HG03139 (cell line): ENCODE measurements around the gene ERICH2.
"Not testable (repeated sequence)": the region's sequence is repeated elsewhere in the genome, so short reads cannot be mapped to it uniquely, and the experiment has no call there.

Source experiments
- ATAC-seq: cut with Tn5 transposase; IDR thresholded peaks from one replicate; pipeline ENCODE4 v1.9.1; 2021; ENCODE audit not compliant: unreplicated experiment

The ERICH2 gene

DNA sequence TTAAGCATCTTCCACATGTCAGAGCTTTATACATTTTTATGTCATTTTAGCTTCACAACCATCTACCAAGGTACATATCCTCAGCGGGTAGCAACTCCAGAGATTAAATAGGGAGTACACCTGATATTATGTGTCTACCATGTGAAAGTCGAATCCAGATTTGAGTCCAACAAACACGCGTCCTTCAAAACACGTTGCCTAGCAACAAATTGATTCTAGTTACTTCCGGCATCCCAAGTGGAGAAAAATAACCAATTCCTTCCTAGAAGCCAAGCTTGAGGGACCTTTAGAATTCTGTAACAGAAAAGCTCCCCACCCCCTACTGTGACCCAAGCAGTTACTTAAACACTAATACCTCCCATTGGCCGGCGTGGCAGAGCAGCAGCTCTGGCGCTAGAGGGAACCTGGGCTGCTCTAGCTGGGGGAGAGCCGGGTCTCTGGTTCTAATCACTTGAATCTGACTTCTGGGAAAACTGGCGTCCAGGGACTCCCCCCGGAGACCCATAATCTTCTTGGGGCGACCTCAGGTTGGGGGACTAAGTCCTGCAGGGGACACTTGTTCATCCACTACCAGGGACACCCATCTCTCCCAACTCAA, at the start of gene ERICH2:
TSS of gene ERICH2 (plus strand) at position 371 of the 598 bp plus-strand sequence. CDS start 304 bp downstream, outside the sequence.
- peak; percentile 32 for ATAC-seq

GRCh38 chr2:170721678-170722077, 48.5 kb upstream of the ERICH2 start:
- no peak for ATAC-seq

DNA sequence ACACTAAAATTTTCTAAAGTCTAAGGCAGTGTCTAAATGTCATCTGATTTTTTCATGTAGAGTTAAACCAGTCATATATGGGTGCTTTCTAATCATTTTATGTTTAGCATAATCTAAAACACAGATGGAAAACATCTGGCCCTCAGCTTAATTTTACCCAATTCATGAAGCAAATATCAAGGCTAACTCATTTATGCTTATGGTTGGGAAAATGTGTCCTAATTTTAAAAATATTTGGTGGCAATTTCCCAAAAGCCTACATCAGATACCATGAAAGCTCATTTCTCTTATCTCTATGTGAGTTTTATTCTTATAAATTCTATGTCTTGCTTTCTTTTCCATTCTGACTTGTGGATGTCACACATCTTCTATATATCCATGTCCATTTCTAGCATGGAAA, 47.9 kb upstream of the ERICH2 start:
- ATAC-seq: no peak

GRCh38 chr2:170723446-170723958, 46.7 kb upstream of the ERICH2 start:
- no peak for ATAC-seq

GRCh38 chr2:170733798-170734600, 36.2 kb upstream of the ERICH2 start:
- no peak for ATAC-seq

GRCh38 chr2:170734601-170735000, 35.6 kb upstream of the ERICH2 start:
- ATAC-seq: not testable (repeated sequence)

GRCh38 chr2:170736628-170737027, 33.5 kb upstream of the ERICH2 start:
- ATAC-seq: no peak

DNA sequence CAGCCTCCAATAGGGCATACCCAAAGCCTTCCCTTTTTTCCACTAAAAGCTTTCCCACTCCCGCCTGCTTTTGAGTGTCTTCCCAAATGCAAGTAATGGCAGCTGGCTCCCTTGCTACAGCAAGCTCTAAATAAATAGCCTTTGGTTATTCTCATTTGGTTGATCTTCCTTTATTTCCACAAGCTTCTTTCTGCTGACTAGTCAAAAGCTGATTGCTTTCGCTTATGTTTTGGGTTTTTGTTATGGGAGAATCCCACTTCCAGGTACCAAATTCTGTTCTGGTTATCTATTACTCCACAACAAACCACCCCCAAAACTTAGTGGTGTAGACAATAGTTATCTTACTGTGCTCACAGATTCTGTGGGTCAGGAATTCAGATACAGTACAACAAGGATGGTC, 32.8 kb upstream of the ERICH2 start:
- no peak for ATAC-seq

DNA sequence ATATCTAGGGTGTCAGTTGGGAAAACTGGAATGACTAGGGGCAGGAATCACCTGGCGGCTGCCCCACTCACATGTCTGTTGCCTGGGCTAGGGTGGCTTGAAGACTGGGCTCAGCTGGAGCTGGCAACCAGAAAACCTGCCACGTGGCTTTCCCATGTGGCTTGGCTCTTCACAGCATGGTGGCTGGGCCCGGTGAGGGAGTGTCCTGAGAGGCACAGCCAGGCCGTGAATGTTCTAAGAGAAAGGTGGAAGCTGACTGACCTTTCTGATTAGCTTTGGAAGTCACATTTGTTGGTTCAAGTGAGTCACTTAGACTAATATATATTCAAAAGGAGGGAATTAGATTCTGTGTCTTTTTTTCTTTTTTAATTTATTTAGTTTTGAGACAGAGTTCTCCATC, 32.4 kb upstream of the ERICH2 start:
- ATAC-seq: no peak

- no peak for ATAC-seq
Observed at GRCh38 chr2:170739048-170739447, 31.1 kb upstream of the ERICH2 start.

- ATAC-seq: no peak
Observed at GRCh38 chr2:170739507-170740046, 30.6 kb upstream of the ERICH2 start.

DNA sequence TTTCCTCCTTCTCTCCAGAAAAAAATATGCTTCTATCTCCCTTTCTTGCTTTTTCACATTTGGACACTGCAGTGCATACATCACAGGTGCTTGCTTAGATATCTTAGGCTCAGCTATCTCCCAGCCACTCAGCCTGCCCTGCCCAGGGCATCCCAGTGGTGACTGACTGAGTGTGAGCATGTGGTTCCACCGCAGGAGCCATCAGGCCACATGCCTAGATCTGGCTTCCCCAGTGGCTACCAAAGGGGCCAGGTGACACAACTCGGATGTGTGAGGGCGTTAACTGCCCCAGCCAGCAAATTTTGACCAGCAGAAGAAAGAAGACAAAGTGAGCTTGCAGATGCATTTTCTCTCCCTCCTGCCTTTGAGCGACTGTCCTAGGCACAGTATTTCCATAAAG, 29.5 kb upstream of the ERICH2 start:
- ATAC-seq: no peak

GRCh38 chr2:170742000-170742399, 28.2 kb upstream of the ERICH2 start:
- no peak for ATAC-seq

DNA sequence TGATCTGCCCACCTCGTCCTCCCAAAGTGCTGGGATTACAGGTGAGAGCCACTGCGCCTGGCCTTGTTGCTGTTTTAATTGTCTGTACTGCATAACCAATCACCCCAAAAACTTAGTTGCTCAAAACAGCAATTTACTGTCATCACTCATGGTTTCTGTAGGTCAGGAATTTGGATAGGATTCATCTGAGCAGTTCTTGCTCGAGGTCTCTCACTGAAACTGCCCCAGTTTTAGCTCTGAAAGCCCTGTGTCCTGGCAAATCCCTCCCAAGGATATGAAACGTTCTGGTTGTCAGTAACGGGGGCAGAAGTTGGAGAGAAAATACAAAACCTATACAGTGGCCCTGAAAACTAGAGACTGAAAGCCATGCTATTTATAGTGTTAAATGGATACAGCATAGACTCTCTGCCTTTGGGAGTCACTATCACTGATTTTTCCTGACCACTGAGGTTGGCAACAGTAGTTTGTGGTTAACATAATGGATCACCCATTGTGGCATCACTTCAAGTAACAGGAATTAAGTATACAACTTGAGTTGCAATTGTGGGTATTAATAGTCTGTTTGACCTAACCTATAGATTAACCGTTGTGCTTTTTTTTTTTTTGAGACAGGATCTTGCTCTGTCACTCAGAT, 27.2 kb upstream of the ERICH2 start:
- ATAC-seq: no peak

DNA sequence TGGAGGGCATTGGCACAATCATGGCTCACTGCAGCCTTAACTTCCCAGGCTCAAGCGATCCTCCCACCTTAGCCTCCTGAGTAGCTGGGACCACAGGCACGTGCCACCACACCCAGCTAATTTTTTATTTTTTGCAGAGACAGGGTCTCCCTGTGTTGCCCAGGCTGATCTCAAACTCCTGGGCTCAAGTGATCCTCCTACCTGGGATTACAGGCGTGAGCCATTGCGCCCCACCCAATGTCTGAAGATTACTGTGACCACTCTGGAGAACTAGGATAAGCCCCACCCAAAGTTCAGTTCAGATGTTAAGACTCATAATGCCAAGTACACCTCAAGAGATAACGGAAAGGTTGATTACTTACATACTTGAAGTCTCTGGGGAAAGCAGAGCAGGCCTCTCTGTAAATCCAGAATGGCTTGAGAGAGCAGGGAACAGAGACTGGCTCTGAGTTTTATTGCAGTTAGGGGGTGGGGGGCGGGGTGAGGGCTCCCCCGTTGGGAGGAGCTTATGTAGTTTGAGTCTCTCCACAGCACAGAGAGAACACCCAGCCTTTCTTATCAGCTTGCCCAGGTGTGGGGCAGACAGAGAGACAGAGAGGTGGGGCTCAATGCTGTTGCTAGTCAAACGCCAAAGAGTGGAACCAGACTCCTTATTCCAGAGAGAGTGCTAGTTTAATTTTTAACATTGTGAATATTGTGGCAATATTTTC, 26.5 kb upstream of the ERICH2 start:
- no peak for ATAC-seq

DNA sequence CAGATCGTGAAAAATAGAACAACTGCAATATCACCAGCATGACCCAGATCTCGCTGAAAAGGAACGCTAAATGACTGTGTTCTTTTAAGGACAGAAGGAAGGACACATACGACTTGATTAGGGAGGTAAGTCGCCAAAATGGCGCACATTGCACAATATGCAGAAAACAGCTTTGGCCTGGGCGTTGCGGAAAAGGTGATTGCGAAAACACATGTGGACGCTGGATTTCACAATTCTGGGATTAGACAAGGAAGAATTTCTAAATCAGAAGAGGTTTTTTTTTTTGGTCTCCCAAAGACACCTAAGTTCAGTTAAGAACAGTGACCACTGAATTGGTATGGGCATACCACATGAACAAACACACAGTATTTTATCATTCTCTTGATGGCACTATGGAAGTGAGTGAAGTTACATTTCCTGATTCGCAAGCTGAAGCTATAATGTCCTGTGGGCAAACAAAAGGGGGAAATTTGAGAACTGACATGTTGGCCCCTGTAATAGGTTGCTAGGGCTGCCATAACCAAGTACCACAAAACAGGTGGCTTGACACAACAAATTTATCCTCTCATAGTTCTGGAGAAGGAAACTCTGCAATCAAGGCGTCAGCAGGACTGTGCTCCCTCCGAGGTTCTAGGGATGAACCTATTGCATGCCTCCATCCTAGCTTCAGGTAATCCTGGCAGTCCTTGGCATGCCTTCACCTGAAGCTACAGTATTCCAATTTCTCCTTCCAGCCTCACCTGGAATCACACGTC, 25.8 kb upstream of the ERICH2 start:
- no peak for ATAC-seq

GRCh38 chr2:170745305-170745704, 24.9 kb upstream of the ERICH2 start:
- ATAC-seq: no peak

- ATAC-seq: no peak
Observed at GRCh38 chr2:170747921-170748320, 22.3 kb upstream of the ERICH2 start.

GRCh38 chr2:170751555-170751954, 18.6 kb upstream of the ERICH2 start:
- not testable (repeated sequence) for ATAC-seq

- no peak for ATAC-seq
Observed at GRCh38 chr2:170761572-170761971, 8.6 kb upstream of the ERICH2 start.
